DMS153 (cell line): ENCODE data around the gene ATRIP.

ENCODE experiments used
- DNase-seq: peaks from one replicate; lab custom pipeline; 2025; lab: John Stamatoyannopoulos, UW

Gene ATRIP

DNA sequence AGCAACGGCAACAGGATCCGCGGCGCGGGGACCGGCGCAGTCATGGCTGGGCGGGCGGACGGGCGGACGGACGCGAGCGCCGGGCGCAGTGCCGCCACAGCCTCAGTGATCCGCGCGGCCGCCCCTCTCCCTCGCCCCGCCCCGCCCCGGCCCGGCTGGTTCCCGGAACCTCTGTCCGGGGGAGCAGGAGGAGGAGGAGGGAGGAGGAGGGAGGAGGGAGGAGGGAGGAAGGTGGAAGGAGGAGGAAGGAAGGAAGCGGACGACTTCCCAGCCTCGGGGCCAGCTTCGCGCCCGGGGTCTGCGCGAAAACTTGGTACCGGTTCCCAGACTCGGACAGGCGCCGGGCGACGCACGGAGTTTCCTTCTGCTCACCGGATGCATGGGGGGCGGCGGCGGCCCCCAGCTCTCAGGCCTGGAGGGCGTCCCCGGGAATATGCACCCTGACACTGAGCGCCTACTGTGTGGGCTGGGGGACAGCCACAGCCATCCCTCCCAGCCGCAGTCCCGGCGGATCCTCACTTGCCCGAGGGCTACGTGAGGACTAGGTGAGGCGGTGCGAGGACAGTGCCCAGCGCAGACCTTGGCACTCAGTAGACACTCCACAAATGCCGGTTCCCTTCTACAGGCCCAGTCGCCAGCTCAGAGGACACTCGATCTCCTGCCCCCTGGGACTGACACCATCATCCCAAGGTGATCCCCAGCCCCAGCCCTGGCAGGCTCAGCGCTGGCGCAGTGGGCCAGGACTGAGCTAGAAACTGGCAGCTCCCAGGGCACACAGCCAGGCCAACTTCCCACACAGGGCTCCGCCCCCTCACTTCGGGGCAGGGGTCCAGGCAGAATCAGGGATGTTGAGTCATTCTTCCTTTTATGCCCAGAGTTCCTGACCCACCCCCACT, 57.8 kb downstream of the ATRIP start, which contains the start of gene SHISA5:
TSS of gene SHISA5 (minus strand) at position 124 of the 896 bp plus-strand sequence. CDS start at position 44, 80 bp downstream.
- DNase-seq: no peak

GRCh38 chr3:48505146-48505545, 58.6 kb downstream of the ATRIP start:
- no peak for DNase-seq

GRCh38 chr3:48505968-48506504, 59.5 kb downstream of the ATRIP start:
- no peak for DNase-seq

GRCh38 chr3:48507256-48508061, 60.9 kb downstream of the ATRIP start:
- no peak for DNase-seq

DNA sequence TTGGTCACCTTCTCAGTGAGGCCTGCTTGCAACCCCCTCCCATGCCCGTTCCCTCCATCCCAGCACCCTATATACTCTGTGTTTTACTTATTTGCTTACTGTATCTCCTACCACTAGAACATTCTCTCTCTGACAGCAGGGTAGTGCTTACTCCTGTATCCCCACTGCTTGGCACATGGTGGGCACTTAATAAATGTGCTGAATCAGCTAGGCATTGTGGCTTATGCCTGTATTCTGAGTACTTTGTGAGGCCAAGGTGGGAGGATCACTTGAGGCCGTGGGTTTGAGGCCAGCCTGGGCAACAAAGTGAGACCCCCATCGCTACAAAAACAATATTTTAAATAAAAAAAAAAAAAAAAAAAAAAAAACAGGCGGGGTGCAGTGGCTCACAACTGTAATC, 65.0 kb downstream of the ATRIP start:
- DNase-seq: no peak

DNA sequence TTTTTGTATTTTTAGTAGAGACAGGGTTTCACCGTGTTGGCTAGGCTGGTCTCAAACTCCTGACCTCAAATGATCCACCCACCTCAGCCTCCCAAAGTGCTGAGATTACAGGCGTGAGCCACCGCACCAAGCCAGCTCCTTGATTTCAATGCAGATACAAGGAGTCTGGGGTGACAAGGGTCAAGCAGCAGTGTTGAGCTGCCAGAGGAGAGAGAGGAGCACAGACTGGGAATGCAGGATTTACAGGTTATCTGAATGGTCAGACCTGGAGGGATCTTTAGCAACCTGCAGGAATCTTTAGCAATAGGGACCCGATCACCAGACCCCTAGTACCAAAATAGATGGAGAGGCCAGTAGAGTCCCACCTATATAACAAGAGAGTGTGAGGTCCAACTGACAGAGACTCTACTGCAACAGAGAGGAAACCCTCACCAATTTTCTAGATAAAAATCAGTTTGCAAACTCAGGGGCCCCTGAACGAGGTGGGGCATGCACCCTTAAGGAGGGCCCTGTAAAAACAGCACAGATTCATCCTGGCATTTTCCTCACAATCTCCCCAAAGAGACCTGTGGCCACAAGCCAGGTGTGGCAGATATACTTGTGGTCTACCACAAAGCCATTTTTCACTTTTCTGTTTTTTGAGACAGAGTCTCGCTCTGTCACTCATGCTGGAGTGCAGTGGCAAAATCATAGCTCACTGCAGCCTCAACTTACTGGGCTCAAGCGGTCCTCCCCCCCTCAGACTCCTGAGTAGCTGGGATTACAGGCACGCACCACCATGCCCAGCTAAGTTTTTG, 68.1 kb downstream of the ATRIP start:
- DNase-seq: no peak
